A549 (cell line): ENCODE results near the gene ZNF827.

Experiments
- CBX2 ChIP-seq: fragments of 200-600 bp; sonication (generic); IDR thresholded peaks from 2 replicates; pipeline ENCODE4 v1.6.1; 2016; ENCODE audit warnings: low read depth, mild to moderate bottlenecking, borderline replicate concordance
- CTCF ChIP-seq: fragments of >200 bp; sonication (Bioruptor Twin); formaldehyde crosslinking; IDR thresholded peaks from 3 replicates; pipeline ENCODE4 v1.5.1; 2016
- EHMT2 ChIP-seq: fragments of 200-600 bp; sonication (generic); IDR thresholded peaks from 2 replicates; pipeline ENCODE4 v1.6.1; 2016; ENCODE audit warnings: antibody characterized with exemption, low read depth, mild to moderate bottlenecking, moderate library complexity
- EP300 ChIP-seq, 2 experiments: fragments of >200 bp; sonication (Bioruptor Twin); formaldehyde crosslinking; IDR thresholded peaks; 2 replicates in 1 of 2; 3 replicates in 1 of 2; pipeline ENCODE4 v1.6.1; 2016 to 2017
- FOSL2 ChIP-seq, 2 experiments: fragments of 450-650 bp in 1 of 2; fragments of >200 bp in 1 of 2; sonication (Bioruptor Twin) in 1 of 2; formaldehyde crosslinking; IDR thresholded peaks; 2 replicates each; pipeline versions ENCODE4 v1.5.0 to v1.6.1; 2016 to 2020; ENCODE audit warnings: mild to moderate bottlenecking in 1 of 2, moderate library complexity in 1 of 2
- HEYL ChIP-seq: fragments of 250-450 bp; sonication (Bioruptor Pico); IDR thresholded peaks from 2 replicates; pipeline ENCODE4 v1.8.0; 2021; ENCODE audit warnings: mild to moderate bottlenecking, moderate library complexity
- POLR2A ChIP-seq: IDR thresholded peaks from 2 replicates; pipeline ENCODE4 v1.6.1; 2012; ENCODE audit warnings: mild to moderate bottlenecking, low read length
- POLR2AphosphoS2 ChIP-seq: conservative IDR thresholded peaks from 2 replicates; pipeline ENCODE4 v1.6.1; 2012; ENCODE audit warnings: low read length, improper control_type of control experiment, inconsistent platforms
- RAD21 ChIP-seq, 2 experiments: fragments of >200 bp in 1 of 2; sonication (Bioruptor Twin) in 1 of 2; formaldehyde crosslinking in 1 of 2; IDR thresholded peaks in 1 of 2; conservative IDR thresholded peaks in 1 of 2; 2 replicates in 1 of 2; 3 replicates in 1 of 2; pipeline ENCODE4 v1.6.1; 2012 to 2018; ENCODE audit warnings: inconsistent platforms in 1 of 2
- TP53 ChIP-seq: fragments of 250-450 bp; sonication (Bioruptor Pico); IDR thresholded peaks from 2 replicates; pipeline ENCODE4 v1.5.0; 2021; ENCODE audit warnings: mild to moderate bottlenecking, moderate library complexity
- TF ChIP-seq, protein P1 (sequence below): fragments of >200 bp; sonication (Bioruptor Twin); formaldehyde crosslinking; IDR thresholded peaks from 3 replicates; pipeline ENCODE4 v1.6.1; 2016
- TF ChIP-seq, protein P2 (sequence below): fragments of 150-350 bp; IDR thresholded peaks from 2 replicates; pipeline ENCODE4 v1.6.1; 2014; ENCODE audit warnings: low read depth, mild to moderate bottlenecking, low read length
- TF ChIP-seq, protein P3 (sequence below): IDR thresholded peaks from 2 replicates; pipeline ENCODE4 v1.6.1; 2012

GRCh38 chr4:145881576-145881975, 57.0 kb downstream of the ZNF827 start:
- TF ChIP-seq EHMT2 (no peak), TP53 (CRISPR knock-in tag) (no peak), CTCF (no peak), POLR2A (no peak), POLR2AphosphoS2 (no peak), FOSL2 (IDR thresholded peaks at IDR 0.05) (no peak), FOSL2 (CRISPR knock-in tag; IDR thresholded peaks at IDR 0.05) (no peak), CBX2 (no peak), HEYL (CRISPR knock-in tag) (no peak), RAD21 (conservative IDR thresholded peaks at IDR 0.05 in 1 of 2, IDR thresholded peaks at IDR 0.05 in 1 of 2) (no peak), EP300 (IDR thresholded peaks at IDR 0.05) (no peak)
- TF ChIP-seq, protein P1, sequence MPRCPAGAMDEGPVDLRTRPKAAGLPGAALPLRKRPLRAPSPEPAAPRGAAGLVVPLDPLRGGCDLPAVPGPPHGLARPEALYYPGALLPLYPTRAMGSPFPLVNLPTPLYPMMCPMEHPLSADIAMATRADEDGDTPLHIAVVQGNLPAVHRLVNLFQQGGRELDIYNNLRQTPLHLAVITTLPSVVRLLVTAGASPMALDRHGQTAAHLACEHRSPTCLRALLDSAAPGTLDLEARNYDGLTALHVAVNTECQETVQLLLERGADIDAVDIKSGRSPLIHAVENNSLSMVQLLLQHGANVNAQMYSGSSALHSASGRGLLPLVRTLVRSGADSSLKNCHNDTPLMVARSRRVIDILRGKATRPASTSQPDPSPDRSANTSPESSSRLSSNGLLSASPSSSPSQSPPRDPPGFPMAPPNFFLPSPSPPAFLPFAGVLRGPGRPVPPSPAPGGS: no peak
- TF ChIP-seq, protein P2, sequence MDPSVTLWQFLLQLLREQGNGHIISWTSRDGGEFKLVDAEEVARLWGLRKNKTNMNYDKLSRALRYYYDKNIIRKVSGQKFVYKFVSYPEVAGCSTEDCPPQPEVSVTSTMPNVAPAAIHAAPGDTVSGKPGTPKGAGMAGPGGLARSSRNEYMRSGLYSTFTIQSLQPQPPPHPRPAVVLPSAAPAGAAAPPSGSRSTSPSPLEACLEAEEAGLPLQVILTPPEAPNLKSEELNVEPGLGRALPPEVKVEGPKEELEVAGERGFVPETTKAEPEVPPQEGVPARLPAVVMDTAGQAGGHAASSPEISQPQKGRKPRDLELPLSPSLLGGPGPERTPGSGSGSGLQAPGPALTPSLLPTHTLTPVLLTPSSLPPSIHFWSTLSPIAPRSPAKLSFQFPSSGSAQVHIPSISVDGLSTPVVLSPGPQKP: no peak
- TF ChIP-seq, protein P3, sequence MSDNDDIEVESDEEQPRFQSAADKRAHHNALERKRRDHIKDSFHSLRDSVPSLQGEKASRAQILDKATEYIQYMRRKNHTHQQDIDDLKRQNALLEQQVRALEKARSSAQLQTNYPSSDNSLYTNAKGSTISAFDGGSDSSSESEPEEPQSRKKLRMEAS: no peak
